GM18505 (cell line): ENCODE measurements around the gene LETM1.
A peak's percentile ranks its signal among the peaks of the same experiment; 100 is the strongest.

Experiments used
- ATAC-seq: cut with Tn5 transposase; IDR thresholded peaks from one replicate; pipeline ENCODE4 v1.9.1; 2021; ENCODE audit not compliant: unreplicated experiment
- POLR2A ChIP-seq: IDR thresholded peaks from 4 replicates; pipeline ENCODE4 v1.6.1; 2011; ENCODE audit warnings: borderline replicate concordance; ENCODE audit not compliant: insufficient read depth, insufficient read length; ENCODE audit errors: extremely low read depth

The LETM1 gene

GRCh38 chr4:1801286-1801958 is 54.5 kb downstream of the LETM1 start:
- no peak for TF ChIP-seq POLR2A
- no peak for ATAC-seq

- ATAC-seq: no peak
- TF ChIP-seq POLR2A: no peak
Measured at GRCh38 chr4:1800805-1801204, 55.2 kb downstream of the LETM1 start.

GRCh38 chr4:1799387-1800375 is 56.3 kb downstream of the LETM1 start:
- TF ChIP-seq POLR2A: no peak
- no peak for ATAC-seq

GRCh38 chr4:1798580-1799386 is 57.2 kb downstream of the LETM1 start:
- ATAC-seq: no peak
- no peak for TF ChIP-seq POLR2A

- no peak for ATAC-seq
- no peak for TF ChIP-seq POLR2A
Measured at GRCh38 chr4:1797861-1798579, 57.9 kb downstream of the LETM1 start.

- no peak for ATAC-seq
- TF ChIP-seq POLR2A: no peak
Measured at GRCh38 chr4:1797298-1797860, 58.6 kb downstream of the LETM1 start.

GRCh38 chr4:1796486-1797204 is 59.3 kb downstream of the LETM1 start:
- no peak for TF ChIP-seq POLR2A
- no peak for ATAC-seq

- no peak for TF ChIP-seq POLR2A
- ATAC-seq: no peak
Measured at GRCh38 chr4:1795299-1796195, 60.4 kb downstream of the LETM1 start.

GRCh38 chr4:1794809-1795298 is 61.1 kb downstream of the LETM1 start:
- no peak for ATAC-seq
- no peak for TF ChIP-seq POLR2A

- no peak for TF ChIP-seq POLR2A
- no peak for ATAC-seq
Measured at GRCh38 chr4:1793940-1794808, 61.8 kb downstream of the LETM1 start.

- TF ChIP-seq POLR2A: no peak
- ATAC-seq: peak; percentile 16
Measured at GRCh38 chr4:1793496-1793840, 62.5 kb downstream of the LETM1 start.
